GM18951 (cell line): ENCODE results near the gene DHRS1.

ENCODE experiments used
- POLR2A ChIP-seq: IDR thresholded peaks from 4 replicates; pipeline ENCODE4 v1.6.1; 2011; ENCODE audit warnings: mild to moderate bottlenecking; ENCODE audit not compliant: insufficient read length, insufficient read depth; ENCODE audit errors: extremely low read depth
- in situ Hi-C: fragments of 300-500 bp; cut with MboI; formaldehyde crosslinking; loops from one replicate; pipeline ENCODE4 v1.12.0; 2022; ENCODE audit warnings: low sequenced_read_pairs, mixed read lengths, inconsistent platforms; ENCODE audit not compliant: unreplicated experiment

Gene DHRS1

GRCh38 chr14:24322672-24323071, 23.1 kb upstream of the DHRS1 start:
- in situ Hi-C loops = no loop called here
- no peak for TF ChIP-seq POLR2A

- no peak for TF ChIP-seq POLR2A
- in situ Hi-C loops = no loop called here
Measured at GRCh38 chr14:24321212-24321975, 21.8 kb upstream of the DHRS1 start.

DNA sequence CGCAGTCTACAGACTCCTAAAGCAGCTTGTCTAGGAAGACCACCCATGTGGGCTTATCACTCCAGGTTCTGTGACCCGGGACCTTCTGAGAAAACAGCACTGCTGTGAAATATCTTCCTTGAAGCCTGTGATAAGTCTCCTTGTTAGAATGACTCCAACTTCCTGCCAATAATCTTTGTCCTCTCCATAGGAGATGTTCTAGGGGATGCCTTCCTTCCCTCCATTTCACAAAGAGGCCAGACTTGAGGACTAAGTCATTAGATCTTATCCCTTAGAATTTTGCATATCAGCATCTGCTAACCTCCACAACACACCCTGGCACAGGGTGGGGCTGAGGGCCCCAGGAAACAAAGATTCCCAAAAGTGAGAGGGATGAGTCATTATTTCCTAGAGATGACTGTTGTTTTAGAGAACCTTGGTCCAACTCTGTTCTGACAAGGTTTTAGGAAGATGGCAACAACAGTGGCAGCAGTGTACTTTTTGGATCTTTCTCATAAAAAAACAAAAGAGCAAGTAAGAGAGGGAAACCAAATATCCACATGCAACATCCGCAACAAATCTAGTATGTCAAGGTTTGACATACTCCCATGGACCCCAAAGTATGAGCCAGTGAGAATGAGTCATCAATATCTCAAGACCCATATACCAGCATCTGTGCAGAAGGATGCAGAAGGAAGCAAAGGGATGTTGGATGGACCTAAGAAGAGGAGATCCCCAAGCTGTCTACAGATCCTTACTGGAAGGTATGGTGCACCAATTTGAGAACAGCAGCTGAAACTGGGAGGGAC, 17.8 kb upstream of the DHRS1 start:
- in situ Hi-C loops = no loop called here
- no peak for TF ChIP-seq POLR2A

DNA sequence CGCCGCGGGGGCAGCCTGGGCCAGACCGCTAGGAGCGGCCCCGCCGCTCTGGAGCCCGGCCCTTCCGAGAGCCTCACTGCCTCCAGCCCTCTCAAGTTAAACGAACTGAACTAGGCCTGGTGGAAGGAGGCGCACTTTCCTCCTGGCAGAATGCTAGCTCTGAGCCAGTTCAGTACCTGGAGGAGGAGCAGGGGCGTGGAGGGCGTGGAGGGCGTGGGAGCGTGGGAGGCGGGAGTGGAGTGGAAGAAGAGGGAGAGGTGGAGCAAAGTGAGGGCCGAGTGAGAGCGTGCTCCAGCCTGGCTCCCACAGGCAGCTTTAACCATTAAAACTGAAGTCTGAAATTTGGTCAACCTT, 17.0 kb upstream of the DHRS1 start:
- TF ChIP-seq POLR2A = no peak
- in situ Hi-C loops = no loop called here

DNA sequence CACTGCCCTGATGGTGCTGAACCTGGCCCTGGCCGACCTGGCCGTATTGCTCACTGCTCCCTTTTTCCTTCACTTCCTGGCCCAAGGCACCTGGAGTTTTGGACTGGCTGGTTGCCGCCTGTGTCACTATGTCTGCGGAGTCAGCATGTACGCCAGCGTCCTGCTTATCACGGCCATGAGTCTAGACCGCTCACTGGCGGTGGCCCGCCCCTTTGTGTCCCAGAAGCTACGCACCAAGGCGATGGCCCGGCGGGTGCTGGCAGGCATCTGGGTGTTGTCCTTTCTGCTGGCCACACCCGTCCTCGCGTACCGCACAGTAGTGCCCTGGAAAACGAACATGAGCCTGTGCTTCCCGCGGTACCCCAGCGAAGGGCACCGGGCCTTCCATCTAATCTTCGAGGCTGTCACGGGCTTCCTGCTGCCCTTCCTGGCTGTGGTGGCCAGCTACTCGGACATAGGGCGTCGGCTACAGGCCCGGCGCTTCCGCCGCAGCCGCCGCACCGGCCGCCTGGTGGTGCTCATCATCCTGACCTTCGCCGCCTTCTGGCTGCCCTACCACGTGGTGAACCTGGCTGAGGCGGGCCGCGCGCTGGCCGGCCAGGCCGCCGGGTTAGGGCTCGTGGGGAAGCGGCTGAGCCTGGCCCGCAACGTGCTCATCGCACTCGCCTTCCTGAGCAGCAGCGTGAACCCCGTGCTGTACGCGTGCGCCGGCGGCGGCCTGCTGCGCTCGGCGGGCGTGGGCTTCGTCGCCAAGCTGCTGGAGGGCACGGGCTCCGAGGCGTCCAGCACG, 16.4 kb upstream of the DHRS1 start:
- TF ChIP-seq POLR2A = no peak
- in situ Hi-C loops = no loop called here

- TF ChIP-seq POLR2A = no peak
- in situ Hi-C loops = no loop called here
Measured at GRCh38 chr14:24315243-24315806, 15.7 kb upstream of the DHRS1 start.

DNA sequence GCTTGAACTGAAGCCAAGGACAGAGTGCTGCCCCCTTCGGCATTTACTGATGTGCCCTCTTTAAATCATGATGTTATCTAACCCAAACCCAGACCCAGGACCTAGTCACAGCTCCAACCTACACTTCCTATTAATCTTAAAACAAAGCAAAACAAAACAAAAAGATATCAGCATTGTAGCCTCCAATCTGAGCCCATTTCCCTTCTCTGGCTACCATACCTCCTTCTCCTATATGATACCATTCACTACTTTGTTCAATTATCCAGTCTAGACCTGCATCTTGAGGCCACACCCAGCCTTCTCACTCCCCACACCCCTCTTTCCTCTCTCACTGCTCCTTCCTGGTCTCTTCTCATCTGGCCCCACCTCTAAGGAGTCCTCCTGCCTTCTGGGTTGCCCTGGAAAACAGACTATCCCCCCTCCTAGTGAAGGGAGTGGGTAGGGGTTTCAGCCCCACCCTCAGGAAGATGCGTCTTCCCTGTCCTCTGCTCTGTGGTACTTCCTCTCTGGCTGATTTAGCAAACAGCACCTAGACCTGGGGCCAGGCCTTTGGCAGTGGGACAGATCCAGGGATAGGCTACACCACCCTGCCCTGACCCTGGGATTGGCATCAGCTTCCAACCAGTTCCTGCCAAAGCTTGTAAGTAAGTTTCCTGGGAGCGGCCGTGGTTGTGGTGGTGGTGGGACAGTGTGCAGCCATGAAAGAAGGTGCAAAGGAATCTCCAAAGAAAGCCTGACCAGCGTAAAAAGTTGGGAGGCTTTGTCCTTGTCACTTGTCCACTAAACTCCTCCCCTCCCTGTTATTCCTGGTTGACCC, 15.0 kb upstream of the DHRS1 start:
- no peak for TF ChIP-seq POLR2A
- in situ Hi-C loops = no loop called here

DNA sequence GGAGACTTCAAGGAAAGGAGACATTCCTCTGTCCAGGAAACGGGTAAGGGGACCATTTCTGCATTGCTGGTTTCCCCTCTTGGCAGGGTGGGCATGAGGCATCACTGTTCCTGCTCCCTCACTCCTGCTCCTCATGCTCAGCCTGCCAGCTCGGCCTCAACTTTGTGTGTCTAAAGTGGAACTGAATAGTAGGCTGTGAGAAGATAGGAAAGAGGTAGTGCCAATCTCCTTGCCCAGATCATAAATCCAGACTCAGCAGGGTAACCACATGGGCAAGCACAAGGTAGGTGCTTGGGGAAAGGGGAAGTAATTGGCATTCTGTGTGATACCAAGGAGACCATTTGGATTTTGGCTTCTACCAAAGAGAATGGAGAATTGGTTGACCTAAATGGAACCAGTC, 14.3 kb upstream of the DHRS1 start:
- in situ Hi-C loops = no loop called here
- no peak for TF ChIP-seq POLR2A

GRCh38 chr14:24312736-24313507, 13.3 kb upstream of the DHRS1 start:
- in situ Hi-C loops = no loop called here
- no peak for TF ChIP-seq POLR2A

- TF ChIP-seq POLR2A = no peak
- in situ Hi-C loops = no loop called here
Measured at GRCh38 chr14:24311837-24312615, 12.4 kb upstream of the DHRS1 start.

DNA sequence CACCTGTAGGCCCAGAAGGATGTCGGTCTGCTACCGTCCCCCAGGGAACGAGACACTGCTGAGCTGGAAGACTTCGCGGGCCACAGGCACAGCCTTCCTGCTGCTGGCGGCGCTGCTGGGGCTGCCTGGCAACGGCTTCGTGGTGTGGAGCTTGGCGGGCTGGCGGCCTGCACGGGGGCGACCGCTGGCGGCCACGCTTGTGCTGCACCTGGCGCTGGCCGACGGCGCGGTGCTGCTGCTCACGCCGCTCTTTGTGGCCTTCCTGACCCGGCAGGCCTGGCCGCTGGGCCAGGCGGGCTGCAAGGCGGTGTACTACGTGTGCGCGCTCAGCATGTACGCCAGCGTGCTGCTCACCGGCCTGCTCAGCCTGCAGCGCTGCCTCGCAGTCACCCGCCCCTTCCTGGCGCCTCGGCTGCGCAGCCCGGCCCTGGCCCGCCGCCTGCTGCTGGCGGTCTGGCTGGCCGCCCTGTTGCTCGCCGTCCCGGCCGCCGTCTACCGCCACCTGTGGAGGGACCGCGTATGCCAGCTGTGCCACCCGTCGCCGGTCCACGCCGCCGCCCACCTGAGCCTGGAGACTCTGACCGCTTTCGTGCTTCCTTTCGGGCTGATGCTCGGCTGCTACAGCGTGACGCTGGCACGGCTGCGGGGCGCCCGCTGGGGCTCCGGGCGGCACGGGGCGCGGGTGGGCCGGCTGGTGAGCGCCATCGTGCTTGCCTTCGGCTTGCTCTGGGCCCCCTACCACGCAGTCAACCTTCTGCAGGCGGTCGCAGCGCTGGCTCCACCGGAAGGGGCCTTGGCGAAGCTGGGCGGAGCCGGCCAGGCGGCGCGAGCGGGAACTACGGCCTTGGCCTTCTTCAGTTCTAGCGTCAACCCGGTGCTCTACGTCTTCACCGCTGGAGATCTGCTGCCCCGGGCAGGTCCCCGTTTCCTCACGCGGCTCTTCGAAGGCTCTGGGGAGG, 11.3 kb upstream of the DHRS1 start, which contains the start of gene LTB4R:
TSS of gene LTB4R (plus strand) at position 857 of the 959 bp plus-strand sequence. CDS start 4,150 bp downstream, outside the sequence.
- in situ Hi-C loops = no loop called here
- TF ChIP-seq POLR2A = peak; percentile 46
